Stimulated activated CD4-positive, alpha-beta T cell treated with anti-CD3 and anti-CD28 coated beads, Interleukin-2, amount 100 ng/mL, for 48 hours (primary cell): ENCODE data around the gene NFATC3.
A peak's percentile ranks its signal among the peaks of the same experiment; 100 is the strongest.

Experiments used
- DNase-seq, 2 donors: peaks; one replicate each; pipeline ENCODE4 v3.0.0-alpha.2; 2020

Gene NFATC3

GRCh38 chr16:68073902-68074760 lies 11.0 kb upstream of the NFATC3 start:
- no peak for DNase-seq

GRCh38 chr16:68074850-68075555 lies 10.2 kb upstream of the NFATC3 start:
- DNase-seq: no peak

GRCh38 chr16:68075980-68076379 lies 9.2 kb upstream of the NFATC3 start:
- DNase-seq: no peak

GRCh38 chr16:68076560-68076959 lies 8.6 kb upstream of the NFATC3 start:
- DNase-seq: no peak

- DNase-seq: no peak
Measured at GRCh38 chr16:68077866-68078700, 7.1 kb upstream of the NFATC3 start.

GRCh38 chr16:68078701-68079375 lies 6.3 kb upstream of the NFATC3 start:
- DNase-seq: no peak

- DNase-seq: no peak
Measured at GRCh38 chr16:68079376-68079625, 5.9 kb upstream of the NFATC3 start.

- DNase-seq: peak; percentile 56 to 66
Measured at GRCh38 chr16:68079626-68080344, 5.4 kb upstream of the NFATC3 start.

- DNase-seq: no peak
Measured at GRCh38 chr16:68081861-68082628, 3.1 kb upstream of the NFATC3 start.

- no peak for DNase-seq
Measured at GRCh38 chr16:68082629-68083238, 2.4 kb upstream of the NFATC3 start.

GRCh38 chr16:68083239-68083781 lies 1.9 kb upstream of the NFATC3 start:
- DNase-seq: no peak

- DNase-seq: no peak
Measured at GRCh38 chr16:68083861-68084503, 1.2 kb upstream of the NFATC3 start.

- peak; percentile 82 for DNase-seq
Measured at GRCh38 chr16:68084504-68085258, 489 bp upstream of the NFATC3 start.

GRCh38 chr16:68086336-68086841 lies 1.2 kb downstream of the NFATC3 start:
- no peak for DNase-seq

- no peak for DNase-seq
Measured at GRCh38 chr16:68086860-68087268, 1.7 kb downstream of the NFATC3 start.

GRCh38 chr16:68087688-68088087 lies 2.5 kb downstream of the NFATC3 start:
- DNase-seq: no peak

GRCh38 chr16:68088130-68088972 lies 3.2 kb downstream of the NFATC3 start:
- DNase-seq: no peak

- DNase-seq: no peak
Measured at GRCh38 chr16:68089067-68089466, 3.9 kb downstream of the NFATC3 start.
